OCI-LY1 (cell line): Measurements from ENCODE around the gene DDX31.

Experiments
- H2AFZ ChIP-seq: fragments of 200-600 bp; sonication (generic), shearing (Covaris generic); 2 replicates; pipeline ENCODE4 v1.6.0; 2014; ENCODE audit warnings: antibody characterized with exemption, mild to moderate bottlenecking, low read length
- H3F3A ChIP-seq: fragments of 200-600 bp; sonication (generic), shearing (Covaris generic); 2 replicates; pipeline ENCODE4 v1.6.0; 2014; ENCODE audit warnings: mild to moderate bottlenecking, antibody characterized with exemption, low read length, moderate library complexity; ENCODE audit not compliant: insufficient read depth
- H3K27ac ChIP-seq: fragments of 200-600 bp; sonication (generic); 2 replicates; pipeline ENCODE4 v1.5.1; 2014; ENCODE audit warnings: low read length, mixed run types, mild to moderate bottlenecking, low read depth; ENCODE audit not compliant: poor library complexity, severe bottlenecking
- H3K27me3 ChIP-seq: fragments of 200-600 bp; sonication (generic); 2 replicates; pipeline ENCODE4 v1.6.0; 2014; ENCODE audit warnings: antibody characterized with exemption, mild to moderate bottlenecking, low read length, moderate library complexity; ENCODE audit not compliant: insufficient read depth
- H3K36me3 ChIP-seq: fragments of 200-600 bp; sonication (generic); 2 replicates; pipeline ENCODE4 v1.6.1; 2014; ENCODE audit warnings: mild to moderate bottlenecking, antibody characterized with exemption, low read length, moderate library complexity, mixed read lengths; ENCODE audit not compliant: insufficient read depth
- H3K4me1 ChIP-seq: fragments of 200-600 bp; sonication (generic); 2 replicates; pipeline ENCODE4 v1.5.1; 2014; ENCODE audit warnings: mild to moderate bottlenecking, low read length, moderate library complexity; ENCODE audit not compliant: insufficient read depth, severe bottlenecking
- H3K4me2 ChIP-seq: fragments of 200-600 bp; sonication (generic), shearing (Covaris generic); 2 replicates; pipeline ENCODE4 v1.6.1; 2014; ENCODE audit warnings: low read length
- H3K4me3 ChIP-seq: fragments of 200-600 bp; sonication (generic); 2 replicates; pipeline ENCODE4 v1.5.1; 2014; ENCODE audit warnings: low read length, low read depth, mild to moderate bottlenecking, mixed read lengths; ENCODE audit not compliant: poor library complexity, severe bottlenecking
- H3K79me2 ChIP-seq: fragments of 200-600 bp; shearing (Covaris generic); 2 replicates; pipeline ENCODE4 v1.6.1; 2016; ENCODE audit warnings: mixed run types, low read length, mixed read lengths; ENCODE audit not compliant: insufficient read depth
- H3K9ac ChIP-seq: fragments of 200-600 bp; sonication (generic), shearing (Covaris generic); 2 replicates; pipeline ENCODE4 v1.6.1; 2014; ENCODE audit warnings: mild to moderate bottlenecking, low read length, mixed read lengths
- H3K9me2 ChIP-seq: fragments of 200-600 bp; sonication (generic), shearing (Covaris generic); 2 replicates; pipeline ENCODE4 v1.6.1; 2014; ENCODE audit warnings: low read depth, mild to moderate bottlenecking, low read length, mixed read lengths
- H3K9me3 ChIP-seq: fragments of 200-600 bp; shearing (Covaris generic); 2 replicates; pipeline ENCODE4 v1.6.1; 2014; ENCODE audit warnings: low read length, mixed read lengths
- H4K20me1 ChIP-seq: fragments of 200-600 bp; sonication (generic), shearing (Covaris generic); 2 replicates; pipeline ENCODE4 v1.6.0; 2016; ENCODE audit warnings: mild to moderate bottlenecking, low read length; ENCODE audit not compliant: insufficient read depth
- EZH2 ChIP-seq: fragments of 200-600 bp; sonication (generic), shearing (Covaris generic); IDR thresholded peaks from 2 replicates; pipeline ENCODE4 v1.8.0; 2017; ENCODE audit warnings: borderline replicate concordance, mixed run types, mild to moderate bottlenecking, antibody characterized with exemption, low read length, moderate library complexity, mixed read lengths
- TF ChIP-seq, protein P1 (sequence below): fragments of 200-600 bp; sonication (generic), shearing (Covaris generic); IDR thresholded peaks from 2 replicates; pipeline ENCODE4 v1.5.1; 2017; ENCODE audit warnings: mild to moderate bottlenecking, antibody characterized with exemption, low read length, moderate library complexity, mixed read lengths

The DDX31 gene

DNA sequence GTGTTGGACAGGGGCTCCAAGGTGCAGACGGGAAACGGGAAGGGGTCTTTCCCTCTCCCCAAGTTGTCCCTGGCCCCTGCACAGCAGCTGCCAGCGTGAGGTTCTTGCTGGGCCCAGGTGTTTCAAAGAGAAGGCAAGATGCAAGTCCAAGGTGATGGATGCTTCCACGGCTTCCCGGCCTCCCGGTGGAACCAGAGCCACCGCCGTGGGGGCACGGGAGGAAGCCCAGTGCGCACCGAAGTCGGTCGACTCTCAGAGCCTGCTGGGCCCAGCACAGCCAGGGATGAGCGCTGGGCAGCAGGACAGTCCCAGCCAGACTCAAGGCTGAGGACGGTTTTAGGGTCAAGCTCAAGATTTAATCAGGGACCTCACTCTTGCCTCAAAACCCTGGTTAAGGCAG is 112.6 kb downstream of the DDX31 start:
- no peak overlapping the region for H2AFZ ChIP-seq
- no peak overlapping the region for H3K9ac ChIP-seq
- no peaks in the 10 kb centered on the region for H3K9me2 ChIP-seq
- no peaks in the 10 kb centered on the region for H3K4me1 ChIP-seq
- H3K4me2 ChIP-seq: no peak overlapping the region
- no peak overlapping the region for H3K27ac ChIP-seq
- TF ChIP-seq EZH2: no peak
- TF ChIP-seq, protein P1, sequence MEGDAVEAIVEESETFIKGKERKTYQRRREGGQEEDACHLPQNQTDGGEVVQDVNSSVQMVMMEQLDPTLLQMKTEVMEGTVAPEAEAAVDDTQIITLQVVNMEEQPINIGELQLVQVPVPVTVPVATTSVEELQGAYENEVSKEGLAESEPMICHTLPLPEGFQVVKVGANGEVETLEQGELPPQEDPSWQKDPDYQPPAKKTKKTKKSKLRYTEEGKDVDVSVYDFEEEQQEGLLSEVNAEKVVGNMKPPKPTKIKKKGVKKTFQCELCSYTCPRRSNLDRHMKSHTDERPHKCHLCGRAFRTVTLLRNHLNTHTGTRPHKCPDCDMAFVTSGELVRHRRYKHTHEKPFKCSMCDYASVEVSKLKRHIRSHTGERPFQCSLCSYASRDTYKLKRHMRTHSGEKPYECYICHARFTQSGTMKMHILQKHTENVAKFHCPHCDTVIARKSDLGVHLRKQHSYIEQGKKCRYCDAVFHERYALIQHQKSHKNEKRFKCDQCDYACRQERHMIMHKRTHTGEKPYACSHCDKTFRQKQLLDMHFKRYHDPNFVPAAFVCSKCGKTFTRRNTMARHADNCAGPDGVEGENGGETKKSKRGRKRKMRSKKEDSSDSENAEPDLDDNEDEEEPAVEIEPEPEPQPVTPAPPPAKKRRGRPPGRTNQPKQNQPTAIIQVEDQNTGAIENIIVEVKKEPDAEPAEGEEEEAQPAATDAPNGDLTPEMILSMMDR: no peak
- H3K27me3 ChIP-seq: peaks cover 14% of the 10 kb centered on the region; the same call in 1 of the 2 replicates
- no peaks in the 10 kb centered on the region; the same call in 1 of the 2 replicates for H3K36me3 ChIP-seq
- no peak overlapping the region for H3K4me3 ChIP-seq
- H3K79me2 ChIP-seq: no peaks in the 10 kb centered on the region
- H3F3A ChIP-seq: no peaks in the 10 kb centered on the region
- H3K9me3 ChIP-seq: no peaks in the 10 kb centered on the region
- no peaks in the 10 kb centered on the region for H4K20me1 ChIP-seq

GRCh38 chr9:132556714-132557113 is 113.1 kb downstream of the DDX31 start:
- Histone ChIP-seq H3K4me1 (no peaks in the 10 kb centered on the region), H4K20me1 (no peaks in the 10 kb centered on the region), H3K9me3 (no peaks in the 10 kb centered on the region), H3K27me3 (peaks cover 11% of the 10 kb centered on the region; the same call in 1 of the 2 replicates), H3K9me2 (no peaks in the 10 kb centered on the region), H3K27ac (no peak overlapping the region), H3K9ac (no peak overlapping the region), H2AFZ (no peak overlapping the region), H3F3A (no peaks in the 10 kb centered on the region), H3K4me2 (no peak overlapping the region), H3K4me3 (no peak overlapping the region), H3K79me2 (no peaks in the 10 kb centered on the region), H3K36me3 (no peaks in the 10 kb centered on the region; the same call in 1 of the 2 replicates)
- TF ChIP-seq, protein P1: no peak
- TF ChIP-seq EZH2: no peak

GRCh38 chr9:132556235-132556634 is 113.5 kb downstream of the DDX31 start:
- no peaks in the 10 kb centered on the region for H4K20me1 ChIP-seq
- no peaks in the 10 kb centered on the region for H3K79me2 ChIP-seq

More at GRCh38 chr9:132556235-132556634, 113.5 kb downstream of the DDX31 start:
- H3K4me1 ChIP-seq: no peaks in the 10 kb centered on the region
- no peak overlapping the region for H3K27ac ChIP-seq
- H3K27me3 ChIP-seq: peaks cover 9% of the 10 kb centered on the region; the same call in 1 of the 2 replicates
- H3K9ac ChIP-seq: no peak overlapping the region
- no peaks in the 10 kb centered on the region; the same call in 1 of the 2 replicates for H3K36me3 ChIP-seq
- no peaks in the 10 kb centered on the region for H3F3A ChIP-seq
- H3K9me2 ChIP-seq: no peaks in the 10 kb centered on the region
- no peaks in the 10 kb centered on the region for H3K9me3 ChIP-seq
- no peak for TF ChIP-seq EZH2
- TF ChIP-seq, protein P1: no peak
- H3K4me2 ChIP-seq: no peak overlapping the region
- no peak overlapping the region for H3K4me3 ChIP-seq
- no peak overlapping the region for H2AFZ ChIP-seq
